GM12874 (cell line): ENCODE results near the gene NAA38.

ENCODE experiments used
- TF ChIP-seq, protein P1 (sequence below): IDR thresholded peaks from 2 replicates; pipeline ENCODE4 v1.5.1; 2011; ENCODE audit warnings: low read depth, mild to moderate bottlenecking, control low read depth, low read length, moderate library complexity; ENCODE audit not compliant: insufficient read depth

The NAA38 gene, protein sequence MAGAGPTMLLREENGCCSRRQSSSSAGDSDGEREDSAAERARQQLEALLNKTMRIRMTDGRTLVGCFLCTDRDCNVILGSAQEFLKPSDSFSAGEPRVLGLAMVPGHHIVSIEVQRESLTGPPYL

DNA sequence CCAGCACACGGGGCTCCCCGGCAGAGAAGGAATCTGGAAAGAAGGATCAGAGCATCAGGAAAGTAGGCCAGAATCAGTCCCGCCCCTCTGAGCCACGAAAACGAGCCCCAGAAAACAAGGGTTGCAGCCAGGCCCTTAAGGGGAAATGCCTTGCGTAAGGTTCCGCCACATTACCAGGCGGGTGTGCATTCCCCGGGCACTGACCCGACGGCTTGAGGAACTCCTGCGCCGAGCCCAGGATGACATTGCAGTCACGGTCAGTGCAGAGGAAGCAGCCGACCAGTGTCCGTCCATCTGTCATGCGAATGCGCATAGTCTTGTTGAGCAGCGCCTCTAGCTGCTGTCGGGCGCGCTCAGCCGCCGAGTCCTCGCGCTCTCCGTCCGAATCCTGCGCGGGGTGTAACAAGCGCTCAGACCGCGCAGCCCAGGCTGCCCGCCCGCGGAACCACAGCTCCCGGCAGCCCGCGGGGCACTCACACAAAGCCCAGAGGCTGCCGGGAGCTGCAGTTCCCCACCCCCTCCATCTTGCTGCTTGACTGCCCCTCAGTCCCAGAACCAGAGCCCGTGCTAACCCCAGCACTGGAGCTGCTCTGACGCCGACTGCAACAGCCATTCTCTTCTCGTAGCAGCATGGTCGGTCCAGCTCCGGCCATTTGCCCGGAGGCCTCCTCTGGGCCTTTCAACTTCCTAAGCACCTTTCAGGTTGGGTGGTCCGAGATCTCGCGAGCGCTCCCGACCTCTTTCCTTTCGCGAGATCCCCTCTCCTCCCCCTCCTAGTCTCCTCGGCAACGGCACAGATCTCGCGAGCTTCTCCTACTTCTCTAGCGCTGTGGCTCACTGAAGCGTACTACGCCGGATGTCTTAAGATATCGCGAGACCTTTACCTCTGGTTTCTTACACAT is at the start of gene NAA38:
TSS of gene NAA38 (minus strand) at position 749 of the 902 bp plus-strand sequence. CDS start at position 653, 96 bp downstream.
- TF ChIP-seq, protein P1, sequence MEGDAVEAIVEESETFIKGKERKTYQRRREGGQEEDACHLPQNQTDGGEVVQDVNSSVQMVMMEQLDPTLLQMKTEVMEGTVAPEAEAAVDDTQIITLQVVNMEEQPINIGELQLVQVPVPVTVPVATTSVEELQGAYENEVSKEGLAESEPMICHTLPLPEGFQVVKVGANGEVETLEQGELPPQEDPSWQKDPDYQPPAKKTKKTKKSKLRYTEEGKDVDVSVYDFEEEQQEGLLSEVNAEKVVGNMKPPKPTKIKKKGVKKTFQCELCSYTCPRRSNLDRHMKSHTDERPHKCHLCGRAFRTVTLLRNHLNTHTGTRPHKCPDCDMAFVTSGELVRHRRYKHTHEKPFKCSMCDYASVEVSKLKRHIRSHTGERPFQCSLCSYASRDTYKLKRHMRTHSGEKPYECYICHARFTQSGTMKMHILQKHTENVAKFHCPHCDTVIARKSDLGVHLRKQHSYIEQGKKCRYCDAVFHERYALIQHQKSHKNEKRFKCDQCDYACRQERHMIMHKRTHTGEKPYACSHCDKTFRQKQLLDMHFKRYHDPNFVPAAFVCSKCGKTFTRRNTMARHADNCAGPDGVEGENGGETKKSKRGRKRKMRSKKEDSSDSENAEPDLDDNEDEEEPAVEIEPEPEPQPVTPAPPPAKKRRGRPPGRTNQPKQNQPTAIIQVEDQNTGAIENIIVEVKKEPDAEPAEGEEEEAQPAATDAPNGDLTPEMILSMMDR, result peak; percentile 47

DNA sequence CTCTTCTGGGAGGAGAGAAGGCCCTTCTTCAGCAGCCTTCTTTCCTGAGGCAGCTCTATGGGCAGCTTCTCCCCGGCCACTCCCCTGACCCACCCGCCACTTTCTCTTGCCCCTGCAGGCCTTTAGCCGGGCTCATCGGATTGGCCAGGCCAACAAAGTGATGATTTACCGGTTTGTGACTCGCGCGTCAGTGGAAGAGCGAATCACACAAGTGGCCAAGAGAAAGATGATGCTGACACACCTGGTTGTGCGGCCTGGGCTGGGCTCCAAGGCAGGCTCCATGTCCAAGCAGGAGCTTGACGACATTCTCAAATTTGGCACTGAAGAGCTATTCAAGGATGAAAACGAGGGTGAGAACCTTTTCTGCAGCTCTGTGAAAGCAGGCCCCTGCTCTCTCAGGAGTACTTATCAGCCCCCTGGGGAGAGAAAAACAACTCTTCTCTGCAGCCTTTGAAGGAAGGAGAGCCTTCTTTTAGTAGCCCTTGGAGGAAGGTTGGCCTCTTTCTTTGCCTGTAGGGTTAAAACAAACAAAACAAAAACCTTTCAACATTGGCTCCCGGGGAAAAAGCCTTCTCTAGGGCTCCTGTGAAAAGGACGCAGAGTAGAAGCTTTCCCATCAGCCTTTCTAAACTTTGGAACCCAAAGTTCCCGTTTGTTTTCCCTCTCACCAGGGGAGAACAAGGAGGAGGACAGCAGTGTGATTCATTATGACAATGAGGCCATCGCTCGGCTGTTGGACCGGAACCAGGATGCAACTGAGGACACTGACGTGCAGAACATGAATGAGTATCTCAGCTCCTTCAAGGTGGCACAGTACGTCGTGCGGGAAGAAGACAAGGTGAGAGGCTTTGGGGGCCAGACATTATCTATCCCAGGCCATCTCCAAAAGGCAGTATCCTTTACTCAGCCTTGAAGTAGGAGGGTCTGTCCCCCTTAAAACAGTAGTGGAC is 46.1 kb upstream of the NAA38 start:
- TF ChIP-seq, protein P1, result no peak

DNA sequence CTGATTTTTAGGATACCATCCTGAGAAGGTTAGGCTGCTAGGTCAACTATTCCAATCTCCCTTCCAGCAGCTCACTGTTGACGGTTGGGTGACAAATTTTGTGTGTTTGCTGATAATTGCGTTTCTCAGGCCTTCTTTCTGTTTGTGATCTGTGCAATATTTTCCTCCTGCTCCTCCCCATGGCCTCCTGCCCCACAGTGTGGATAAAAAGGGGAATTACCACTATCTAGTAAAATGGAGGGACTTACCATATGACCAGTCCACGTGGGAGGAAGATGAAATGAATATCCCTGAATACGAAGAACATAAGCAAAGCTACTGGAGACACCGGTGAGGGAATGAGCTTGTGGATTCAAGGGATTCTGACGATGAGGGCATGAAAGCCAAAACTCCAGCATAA is 40.4 kb upstream of the NAA38 start:
- TF ChIP-seq, protein P1, result no peak

DNA sequence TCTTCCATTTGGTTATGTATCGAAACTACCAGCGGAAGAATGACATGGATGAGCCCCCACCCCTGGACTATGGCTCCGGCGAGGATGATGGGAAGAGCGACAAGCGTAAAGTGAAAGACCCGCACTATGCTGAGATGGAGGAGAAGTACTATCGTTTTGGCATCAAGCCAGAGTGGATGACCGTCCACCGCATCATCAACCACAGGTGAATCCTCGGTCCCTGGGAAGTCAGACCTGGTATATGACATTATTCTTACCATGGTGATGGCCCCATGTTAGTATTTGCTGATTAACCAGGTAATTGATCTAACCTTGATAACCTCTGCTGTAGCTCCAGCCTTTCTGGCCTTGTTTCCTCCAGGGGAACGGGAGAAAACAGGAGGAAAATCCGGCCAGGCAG is 39.7 kb upstream of the NAA38 start:
- TF ChIP-seq, protein P1, result no peak

DNA sequence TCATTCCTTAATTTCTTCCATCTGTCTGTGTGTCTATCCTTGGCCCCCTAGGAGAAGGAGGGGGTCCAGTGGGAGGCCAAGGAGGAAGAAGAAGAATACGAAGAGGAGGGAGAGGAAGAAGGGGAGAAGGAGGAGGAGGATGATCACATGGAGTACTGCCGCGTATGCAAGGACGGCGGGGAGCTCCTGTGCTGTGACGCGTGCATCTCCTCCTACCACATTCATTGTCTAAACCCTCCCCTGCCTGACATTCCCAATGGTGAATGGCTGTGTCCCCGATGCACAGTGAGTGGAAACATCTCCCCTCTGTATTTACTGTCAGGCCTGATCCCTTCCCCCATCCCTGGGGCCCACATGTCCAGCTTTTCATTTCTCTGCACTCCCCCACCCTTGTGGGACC is 37.5 kb upstream of the NAA38 start:
- TF ChIP-seq, protein P1, result no peak

DNA sequence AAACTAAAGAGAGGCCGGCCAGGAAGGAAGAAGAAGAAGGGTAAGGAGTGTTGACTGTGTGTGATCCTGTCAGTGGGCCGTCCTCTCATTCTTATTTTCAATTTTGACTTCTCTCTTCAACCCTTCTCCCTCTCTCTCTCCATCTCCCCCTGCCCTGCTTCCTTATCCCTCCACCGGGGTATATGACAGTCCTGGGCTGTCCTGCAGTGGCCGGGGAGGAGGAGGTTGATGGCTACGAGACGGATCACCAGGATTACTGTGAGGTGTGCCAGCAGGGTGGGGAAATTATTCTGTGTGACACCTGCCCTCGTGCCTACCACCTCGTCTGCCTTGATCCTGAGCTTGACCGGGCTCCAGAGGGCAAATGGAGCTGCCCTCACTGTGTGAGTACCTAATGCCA is 36.9 kb upstream of the NAA38 start:
- TF ChIP-seq, protein P1, result no peak
